PFSK-1 (cell line): Measurements from ENCODE around the gene POLE2.

Source experiments
- FOXP2 ChIP-seq: optimal IDR thresholded peaks from 2 replicates; pipeline ENCODE3; 2011; ENCODE audit warnings: borderline replicate concordance, control low read depth, inconsistent platforms; ENCODE audit not compliant: insufficient read depth; ENCODE audit errors: extremely low read length, extremely low read depth
- POLR2AphosphoS5 ChIP-seq: IDR thresholded peaks from 2 replicates; pipeline ENCODE4 v1.6.1; 2012; ENCODE audit warnings: low read depth, mild to moderate bottlenecking, control low read depth, low read length, moderate library complexity
- SIN3A ChIP-seq: IDR thresholded peaks from 2 replicates; pipeline ENCODE4 v1.6.1; 2012; ENCODE audit warnings: mild to moderate bottlenecking, low read length, moderate library complexity, borderline replicate concordance; ENCODE audit not compliant: insufficient read depth
- TAF1 ChIP-seq: IDR thresholded peaks from 2 replicates; pipeline ENCODE4 v1.6.1; 2012; ENCODE audit warnings: low read length, control low read depth, borderline replicate concordance; ENCODE audit not compliant: insufficient read depth
- TF ChIP-seq, protein P1 (sequence below), 2 experiments: IDR thresholded peaks; 2 replicates each; pipeline versions ENCODE4 v1.6.1 to v1.8.0; 2011 to 2012; ENCODE audit warnings: low read depth in 2 of 2, low read length in 2 of 2, control low read depth in 1 of 2, inconsistent platforms in 1 of 2, mild to moderate bottlenecking in 1 of 2, moderate library complexity in 1 of 2; ENCODE audit not compliant: insufficient read depth in 1 of 2

Gene POLE2

DNA sequence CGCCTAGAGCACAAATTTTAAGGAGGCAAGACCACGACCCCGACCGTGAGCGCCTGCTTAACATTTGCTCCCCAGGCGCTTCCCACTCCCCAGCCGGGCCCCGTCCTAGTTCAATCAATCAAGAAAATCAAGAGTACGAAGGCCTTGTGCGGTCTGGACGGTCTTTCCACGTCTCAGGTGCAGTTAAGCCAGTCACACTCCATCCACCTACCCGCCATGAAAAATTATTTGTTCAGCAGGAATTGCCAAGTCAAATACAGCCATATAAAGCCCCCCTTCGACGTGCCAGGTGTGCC is 89.9 kb downstream of the POLE2 start:
- no peak for TF ChIP-seq TAF1
- no peak for TF ChIP-seq POLR2AphosphoS5
- no peak for TF ChIP-seq FOXP2
- TF ChIP-seq SIN3A = no peak

DNA sequence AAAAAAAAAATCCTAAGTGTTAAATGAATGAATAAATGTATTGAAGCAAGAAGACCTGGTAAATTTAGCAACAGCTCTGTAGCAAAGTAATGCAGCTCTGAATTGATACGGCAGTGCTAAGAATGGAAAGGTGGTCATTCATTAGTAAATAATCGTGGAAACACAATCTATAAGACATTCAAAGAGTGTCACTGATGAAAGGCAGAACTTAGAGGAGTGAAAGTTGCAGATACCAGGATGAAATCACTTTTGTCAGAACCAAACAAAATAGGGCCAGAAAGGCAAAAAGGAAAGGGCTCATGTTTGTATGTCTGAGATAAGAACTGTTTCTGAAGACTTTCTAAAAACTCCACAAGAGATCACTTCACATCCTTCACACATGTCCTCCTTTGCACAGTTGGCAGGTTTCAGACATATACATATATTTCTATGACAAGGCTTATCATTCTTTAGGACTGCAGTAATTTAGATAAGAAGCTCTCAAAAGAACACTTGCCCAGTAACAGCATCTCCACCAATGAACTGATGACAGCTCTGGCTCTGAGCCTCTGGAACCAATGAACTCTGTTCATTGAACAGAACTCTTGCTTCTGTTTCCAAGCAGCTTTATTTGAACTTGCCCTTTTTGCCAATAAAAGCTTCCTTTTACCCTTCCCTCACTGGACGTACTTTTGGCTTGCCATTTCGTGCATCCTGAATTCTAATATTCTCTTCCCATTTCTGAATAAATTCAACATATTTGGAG is 93.5 kb downstream of the POLE2 start:
- TF ChIP-seq TAF1 = no peak
- no peak for TF ChIP-seq SIN3A
- TF ChIP-seq FOXP2 = no peak
- no peak for TF ChIP-seq POLR2AphosphoS5
- TF ChIP-seq, protein P1, sequence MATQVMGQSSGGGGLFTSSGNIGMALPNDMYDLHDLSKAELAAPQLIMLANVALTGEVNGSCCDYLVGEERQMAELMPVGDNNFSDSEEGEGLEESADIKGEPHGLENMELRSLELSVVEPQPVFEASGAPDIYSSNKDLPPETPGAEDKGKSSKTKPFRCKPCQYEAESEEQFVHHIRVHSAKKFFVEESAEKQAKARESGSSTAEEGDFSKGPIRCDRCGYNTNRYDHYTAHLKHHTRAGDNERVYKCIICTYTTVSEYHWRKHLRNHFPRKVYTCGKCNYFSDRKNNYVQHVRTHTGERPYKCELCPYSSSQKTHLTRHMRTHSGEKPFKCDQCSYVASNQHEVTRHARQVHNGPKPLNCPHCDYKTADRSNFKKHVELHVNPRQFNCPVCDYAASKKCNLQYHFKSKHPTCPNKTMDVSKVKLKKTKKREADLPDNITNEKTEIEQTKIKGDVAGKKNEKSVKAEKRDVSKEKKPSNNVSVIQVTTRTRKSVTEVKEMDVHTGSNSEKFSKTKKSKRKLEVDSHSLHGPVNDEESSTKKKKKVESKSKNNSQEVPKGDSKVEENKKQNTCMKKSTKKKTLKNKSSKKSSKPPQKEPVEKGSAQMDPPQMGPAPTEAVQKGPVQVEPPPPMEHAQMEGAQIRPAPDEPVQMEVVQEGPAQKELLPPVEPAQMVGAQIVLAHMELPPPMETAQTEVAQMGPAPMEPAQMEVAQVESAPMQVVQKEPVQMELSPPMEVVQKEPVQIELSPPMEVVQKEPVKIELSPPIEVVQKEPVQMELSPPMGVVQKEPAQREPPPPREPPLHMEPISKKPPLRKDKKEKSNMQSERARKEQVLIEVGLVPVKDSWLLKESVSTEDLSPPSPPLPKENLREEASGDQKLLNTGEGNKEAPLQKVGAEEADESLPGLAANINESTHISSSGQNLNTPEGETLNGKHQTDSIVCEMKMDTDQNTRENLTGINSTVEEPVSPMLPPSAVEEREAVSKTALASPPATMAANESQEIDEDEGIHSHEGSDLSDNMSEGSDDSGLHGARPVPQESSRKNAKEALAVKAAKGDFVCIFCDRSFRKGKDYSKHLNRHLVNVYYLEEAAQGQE (IDR thresholded peaks at IDR 0.05; ENCODE audit: insufficient read depth in 1 of 2, low read depth in 2 of 2, low read length in 2 of 2) = no peak
